ENCODE results near the gene QRICH2. TPM values are rescaled to one million over a fixed set of nuclear protein-coding genes. Genes with fewer than 3 reads are reported as not detected.
A peak's percentile ranks its signal among the peaks of the same experiment; 100 is the strongest.
"Not testable (repeated sequence)": the region's sequence is repeated elsewhere in the genome, so short reads cannot be mapped to it uniquely, and the experiment has no call there.

The QRICH2 gene
- total RNA-seq, 1 donor from 2014 or later = 1.7 TPM

- Histone ChIP-seq H3K27ac (peak overlapping the region; percentile 54), H3K4me3 (no peak overlapping the region), H3F3A (ENCODE audit: low read depth) (peaks cover 13% of the 10 kb centered on the region), H4K20me1 (ENCODE audit: low read depth) (peaks cover 27% of the 10 kb centered on the region), H3K9ac (no peak overlapping the region), H2AFZ (replicated peaks) (no peak overlapping the region), H3K79me2 (ENCODE audit: low read depth) (peaks cover 44% of the 10 kb centered on the region), H3K9me3 (ENCODE audit: low read depth) (no peaks in the 10 kb centered on the region), H3K4me1 (peaks cover 31% of the 10 kb centered on the region), H3K27me3 (no peaks in the 10 kb centered on the region), H3K4me2 (peak overlapping the region; percentile 40), H3K36me3 (no peaks in the 10 kb centered on the region)
- Mint-ChIP-seq H3K36me3 (peaks cover 5% of the 10 kb centered on the region), H3K9me3 (no peaks in the 10 kb centered on the region), H3K27me3 (ENCODE audit: insufficient read depth, low read depth) (peaks cover 4% of the 10 kb centered on the region), H3K27ac (no peak overlapping the region), H3K4me3 (peak overlapping the region; percentile 78), H3K4me1 (peaks cover 32% of the 10 kb centered on the region)
- no peak for DNase-seq (ENCODE audit: low spot score)
- no peak for TF ChIP-seq CTCF (IDR thresholded peaks at IDR 0.05)
- no peak for TF ChIP-seq EZH2 (IDR thresholded peaks at IDR 0.05)
- TF ChIP-seq EZH2phosphoT487 (IDR thresholded peaks at IDR 0.05) = no peak
These were observed 39.9 kb downstream of the QRICH2 start for GRCh38 chr17:76268015-76268749.

- not testable (repeated sequence) for H3K27me3 ChIP-seq; H3K4me3 ChIP-seq; DNase-seq (ENCODE audit: low spot score); H3K27ac Mint-ChIP-seq; H3K9me3 ChIP-seq (ENCODE audit: low read depth); H3K9me3 Mint-ChIP-seq; H3K27me3 Mint-ChIP-seq (ENCODE audit: insufficient read depth, low read depth); H3K9ac ChIP-seq; H3K36me3 ChIP-seq; H2AFZ ChIP-seq (replicated peaks); H3K36me3 Mint-ChIP-seq
- Histone ChIP-seq H3K27ac (peak overlapping the region; percentile 54), H3K4me1 (peaks cover 31% of the 10 kb centered on the region), H4K20me1 (ENCODE audit: low read depth) (peaks cover 24% of the 10 kb centered on the region), H3K4me2 (peak overlapping the region; percentile 40), H3K79me2 (ENCODE audit: low read depth) (peaks cover 44% of the 10 kb centered on the region), H3F3A (ENCODE audit: low read depth) (peaks cover 11% of the 10 kb centered on the region)
- Mint-ChIP-seq H3K4me1 (peaks cover 38% of the 10 kb centered on the region), H3K4me3 (peak overlapping the region; percentile 78)
These were observed 40.5 kb downstream of the QRICH2 start for GRCh38 chr17:76267581-76268001.

- peaks cover 27% of the 10 kb centered on the region for H3K4me1 ChIP-seq
- H3K9me3 Mint-ChIP-seq = no peaks in the 10 kb centered on the region
- no peaks in the 10 kb centered on the region for H3K9me3 ChIP-seq (ENCODE audit: low read depth)
- TF ChIP-seq EZH2phosphoT487 (IDR thresholded peaks at IDR 0.05) = no peak
- TF ChIP-seq EZH2 (IDR thresholded peaks at IDR 0.05) = no peak
- TF ChIP-seq CTCF (IDR thresholded peaks at IDR 0.05) = no peak
- no peaks in the 10 kb centered on the region for H3K36me3 ChIP-seq
- H3K27me3 Mint-ChIP-seq (ENCODE audit: insufficient read depth, low read depth) = peaks cover 4% of the 10 kb centered on the region
- DNase-seq (ENCODE audit: low spot score) = no peak
- no peak overlapping the region for H3K27ac ChIP-seq
- peak overlapping the region; percentile 87 for H3K4me3 ChIP-seq
- no peaks in the 10 kb centered on the region for H3K27me3 ChIP-seq
- peaks cover 5% of the 10 kb centered on the region for H3K36me3 Mint-ChIP-seq
- peaks cover 42% of the 10 kb centered on the region for H3K4me1 Mint-ChIP-seq
- peak overlapping the region; percentile 93 for H3K4me3 Mint-ChIP-seq
- no peak overlapping the region for H3K9ac ChIP-seq
- no peak overlapping the region for H2AFZ ChIP-seq (replicated peaks)
- peaks cover 21% of the 10 kb centered on the region for H4K20me1 ChIP-seq (ENCODE audit: low read depth)
- peak overlapping the region; percentile 91 for H3K4me2 ChIP-seq
- peaks cover 44% of the 10 kb centered on the region for H3K79me2 ChIP-seq (ENCODE audit: low read depth)
- H3F3A ChIP-seq (ENCODE audit: low read depth) = peaks cover 9% of the 10 kb centered on the region
- peak overlapping the region; percentile 60 for H3K27ac Mint-ChIP-seq
These were observed 41.0 kb downstream of the QRICH2 start for GRCh38 chr17:76267051-76267576.
